Hypothalamus (tissue), 51 donors: ENCODE measurements around the gene RCL1.
"Not testable (repeated sequence)": the region's sequence is repeated elsewhere in the genome, so short reads cannot be mapped to it uniquely, and the experiment has no call there.

Experiments used
- DNase-seq, 51 donors: peaks; one replicate each; lab custom pipeline; 2025; lab: John Stamatoyannopoulos, UW

The RCL1 gene

DNA sequence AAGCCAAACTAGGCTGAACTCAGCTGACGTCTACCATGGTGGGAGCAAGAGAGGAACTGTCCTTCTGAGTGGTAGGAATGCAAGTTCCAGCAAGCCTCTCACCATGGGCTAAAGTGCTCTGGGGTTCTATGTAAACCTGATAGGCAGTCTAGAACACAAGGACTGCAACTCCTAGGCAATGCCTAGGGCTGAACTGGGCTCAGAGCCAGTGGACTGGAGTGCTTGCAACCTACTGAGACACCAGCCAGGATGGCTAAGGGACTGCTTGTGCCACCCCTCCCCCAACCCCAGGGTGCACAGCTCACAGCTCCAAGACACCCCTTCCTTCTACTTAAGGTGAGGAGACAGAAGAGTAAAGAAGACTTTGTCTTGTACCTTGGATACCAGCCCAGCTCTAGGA lies 12.1 kb upstream of the RCL1 start:
- DNase-seq: no peak

DNA sequence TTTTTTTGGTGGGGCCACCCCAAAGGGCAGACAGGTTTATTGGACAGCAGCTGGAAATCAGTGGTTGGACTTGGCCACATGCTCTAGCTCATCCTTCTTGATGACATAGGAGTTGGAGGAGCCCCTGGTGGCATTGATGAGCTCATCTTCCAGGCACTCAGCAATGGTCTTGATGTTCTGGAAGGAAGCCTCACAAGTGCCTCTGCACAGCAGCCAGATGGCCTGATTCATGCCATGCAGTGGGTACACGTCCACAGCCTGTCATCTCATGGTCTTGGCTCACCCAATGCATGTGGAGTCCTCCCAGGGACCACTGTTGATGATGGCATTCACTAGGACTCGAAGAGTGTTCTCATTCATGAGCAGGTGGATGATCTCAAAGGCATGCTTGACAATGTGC lies 11.3 kb upstream of the RCL1 start:
- no peak for DNase-seq

DNA sequence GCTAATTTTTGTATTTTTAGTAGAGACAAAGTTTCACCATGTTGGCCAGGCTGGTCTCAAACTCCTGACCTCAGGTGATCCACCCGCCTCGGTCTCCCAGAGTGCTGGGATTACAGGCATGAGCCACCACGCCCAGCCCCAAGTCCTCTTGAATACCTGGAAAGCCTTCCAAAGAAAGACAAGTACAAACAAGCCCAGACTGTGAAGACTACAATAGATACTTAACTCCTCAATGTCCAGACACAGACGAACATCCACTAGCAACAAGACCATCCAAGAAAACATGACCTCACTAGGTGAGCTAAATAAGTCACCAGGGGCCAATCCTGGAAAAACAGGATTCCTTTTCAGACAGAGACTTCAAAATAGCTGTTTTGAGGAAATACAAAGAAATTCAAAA lies 9.6 kb upstream of the RCL1 start:
- DNase-seq: not testable (repeated sequence)

DNA sequence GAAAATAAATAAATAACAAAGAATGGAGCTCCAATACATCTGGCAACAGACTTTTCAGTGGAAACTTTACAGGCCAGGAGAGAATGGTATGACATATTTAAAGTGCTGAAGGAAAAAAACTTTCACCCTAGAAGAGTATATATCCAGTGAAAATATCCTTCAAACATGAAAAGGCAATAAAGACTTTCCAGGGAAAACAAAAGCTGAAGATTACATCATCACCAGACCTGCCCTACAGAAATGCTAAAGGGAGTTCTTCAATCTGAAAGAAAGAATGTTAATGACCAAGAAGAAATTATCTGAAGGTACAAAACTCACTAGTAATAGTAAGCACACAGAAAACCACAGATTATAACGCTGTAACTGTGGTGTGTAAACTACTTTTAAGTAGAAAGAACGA lies 8.3 kb upstream of the RCL1 start:
- DNase-seq: no peak

DNA sequence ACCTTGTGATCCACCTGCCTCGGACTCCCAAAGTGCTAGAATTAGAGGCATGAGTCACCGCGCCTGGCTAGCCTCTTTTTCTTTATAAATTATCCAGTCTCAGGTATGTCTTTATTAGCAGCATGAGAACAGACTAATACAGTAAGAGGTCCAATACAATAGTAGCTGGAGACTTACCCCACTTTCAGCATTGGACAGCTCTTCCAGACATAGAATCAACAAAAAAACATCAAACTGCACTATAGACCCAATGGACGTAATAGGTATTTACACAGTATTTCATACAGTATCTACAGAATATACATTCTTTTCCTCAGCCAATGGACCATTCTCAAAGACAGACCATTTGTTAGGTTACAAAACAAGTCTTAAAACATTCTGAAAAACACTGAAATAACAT lies 6.1 kb upstream of the RCL1 start:
- no peak for DNase-seq

DNA sequence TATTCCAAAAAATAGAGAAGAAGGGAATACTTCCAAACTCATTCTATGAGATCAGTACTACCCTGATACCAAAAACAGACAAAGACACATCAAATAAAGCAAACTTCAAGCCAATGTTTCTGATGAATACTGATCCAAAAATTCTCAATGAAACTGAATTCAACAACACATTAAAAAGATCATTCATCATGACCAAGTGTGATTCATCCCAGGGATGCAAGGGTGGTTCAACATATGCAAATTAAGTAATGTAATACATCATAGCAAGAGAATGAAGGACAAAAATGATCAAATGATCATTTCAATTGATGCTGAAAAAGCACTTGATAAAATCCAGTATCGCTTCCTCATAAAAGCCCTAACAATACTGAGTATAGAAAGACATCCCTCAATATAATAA lies 4.9 kb upstream of the RCL1 start:
- DNase-seq: no peak

DNA sequence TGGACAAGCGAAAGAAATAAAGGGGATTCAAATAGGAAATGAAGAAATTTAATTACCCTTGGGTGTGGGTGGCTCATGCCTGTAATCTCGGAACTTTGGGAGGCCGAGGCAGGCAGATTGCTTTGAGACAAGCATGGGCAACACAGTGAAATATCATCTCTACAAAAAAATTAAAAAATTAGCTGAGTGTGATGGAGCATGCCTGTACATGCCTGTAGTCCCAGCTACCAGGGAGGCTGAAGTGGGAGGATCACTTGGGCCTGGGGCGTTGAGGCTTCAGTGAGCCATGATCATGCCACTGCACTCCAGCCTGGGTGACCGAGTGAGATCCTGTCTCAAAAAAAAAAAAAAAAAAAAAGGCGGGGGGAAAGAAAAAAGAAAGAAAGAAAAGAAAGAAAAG lies 4.0 kb upstream of the RCL1 start:
- DNase-seq: no peak

DNA sequence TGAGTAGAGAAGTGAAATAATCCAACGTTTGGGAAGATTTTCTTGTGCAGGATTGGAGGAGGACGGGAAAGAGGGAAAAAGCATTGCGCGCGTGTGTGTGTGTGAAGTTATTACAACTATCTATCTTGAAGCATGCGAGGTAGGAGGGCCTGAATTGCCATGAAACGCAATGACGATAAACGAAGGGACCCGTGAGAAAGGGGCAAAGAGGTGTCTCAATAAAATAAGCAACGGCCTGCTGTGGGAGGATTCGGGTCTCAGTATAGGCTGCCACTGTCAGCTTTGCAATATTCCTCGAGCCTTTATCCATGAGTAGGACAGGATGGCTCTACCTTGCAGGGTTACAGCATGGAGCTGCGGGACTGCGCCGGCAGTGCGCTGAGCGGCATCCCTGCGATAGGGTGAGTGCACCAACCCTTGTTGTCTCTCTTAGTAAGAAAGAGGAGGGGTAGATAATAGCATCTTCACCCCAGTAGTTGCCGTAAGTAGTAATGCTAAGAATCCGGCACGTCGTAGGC lies 631 bp upstream of the RCL1 start:
- no peak for DNase-seq

DNA sequence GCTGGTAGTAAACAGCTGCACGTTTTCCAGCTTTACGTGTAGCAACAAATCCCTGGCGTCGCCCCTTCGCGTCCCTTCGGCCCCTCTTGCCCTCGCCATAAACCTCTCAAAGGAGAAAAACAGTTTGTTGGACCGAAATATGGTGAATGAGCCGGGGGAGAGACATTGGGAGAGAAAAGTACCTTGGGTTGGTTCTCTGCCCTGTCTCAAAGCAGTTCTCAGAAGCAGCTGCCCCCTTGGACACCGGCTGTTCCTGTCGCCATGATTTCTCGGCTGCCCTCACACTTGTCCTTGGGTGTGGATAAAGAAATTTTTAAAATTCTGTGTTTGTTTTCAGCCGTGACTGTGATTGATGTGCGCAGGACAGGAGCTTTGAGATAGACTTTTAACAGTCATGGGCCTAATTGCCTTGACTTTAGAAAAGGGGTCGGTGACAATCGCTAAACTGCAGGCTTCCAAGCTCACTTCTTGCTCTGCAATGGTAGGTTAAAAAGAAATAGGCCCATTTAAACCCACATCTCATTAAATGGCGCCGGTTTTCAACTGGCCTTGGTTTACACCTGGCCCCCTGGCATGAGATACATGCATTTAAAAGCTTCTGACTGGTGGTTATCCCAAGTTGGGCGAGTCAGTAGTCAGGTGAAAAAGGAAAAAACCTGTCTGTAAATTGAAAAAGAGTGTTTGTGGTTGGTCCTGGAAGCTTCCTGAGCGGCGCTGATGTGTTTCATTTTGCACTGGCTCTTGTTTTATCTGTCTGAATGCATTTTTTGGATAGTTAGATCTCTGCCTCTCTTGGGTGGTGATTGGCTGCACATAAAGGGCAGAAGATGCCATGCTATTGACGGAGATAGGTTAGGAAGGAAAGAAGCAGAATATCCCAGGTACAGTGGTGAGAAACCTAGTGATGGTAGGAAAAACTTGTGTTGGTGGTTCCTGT lies 983 bp downstream of the RCL1 start:
- DNase-seq: peak in 4 of 51 donors; percentile 20 to 48 (median 38)

DNA sequence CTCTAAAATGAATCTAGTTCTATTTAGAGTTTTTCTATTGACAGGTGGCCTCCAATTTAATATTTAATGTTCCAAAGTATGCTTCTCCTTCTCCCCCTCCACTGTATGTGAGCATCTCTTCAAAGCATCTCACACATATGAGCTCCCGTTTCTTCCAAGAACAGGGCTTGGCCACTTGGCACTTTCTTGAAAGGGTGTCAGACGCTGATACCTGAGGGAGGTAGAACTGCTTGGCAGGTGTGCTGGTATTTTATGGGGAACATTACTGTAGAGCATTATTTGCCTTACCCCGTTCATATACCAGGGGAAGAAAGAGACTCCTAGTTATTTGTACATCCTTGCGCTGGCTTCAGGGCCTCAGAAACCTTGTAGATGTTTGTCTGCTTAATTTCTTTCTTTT lies 1.9 kb downstream of the RCL1 start:
- no peak for DNase-seq

DNA sequence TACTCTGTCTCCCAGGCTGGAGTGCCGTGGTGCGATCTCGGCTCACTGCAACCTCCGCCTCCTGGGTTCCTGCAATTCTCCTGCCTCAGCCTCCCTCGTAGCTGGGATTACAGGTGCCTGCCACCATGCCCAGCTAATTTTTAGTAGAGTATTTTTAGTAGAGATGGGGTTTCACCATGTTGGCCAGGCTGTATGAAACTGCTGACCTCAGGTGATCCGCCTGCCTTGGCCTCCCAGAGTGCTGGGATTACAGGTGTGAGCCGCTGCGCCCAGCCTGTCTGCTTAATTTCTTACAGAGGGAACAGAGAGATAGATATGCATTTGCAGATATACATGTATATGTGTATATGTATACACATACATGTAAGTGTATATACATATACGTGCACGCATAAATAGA lies 2.4 kb downstream of the RCL1 start:
- not testable (repeated sequence) for DNase-seq

DNA sequence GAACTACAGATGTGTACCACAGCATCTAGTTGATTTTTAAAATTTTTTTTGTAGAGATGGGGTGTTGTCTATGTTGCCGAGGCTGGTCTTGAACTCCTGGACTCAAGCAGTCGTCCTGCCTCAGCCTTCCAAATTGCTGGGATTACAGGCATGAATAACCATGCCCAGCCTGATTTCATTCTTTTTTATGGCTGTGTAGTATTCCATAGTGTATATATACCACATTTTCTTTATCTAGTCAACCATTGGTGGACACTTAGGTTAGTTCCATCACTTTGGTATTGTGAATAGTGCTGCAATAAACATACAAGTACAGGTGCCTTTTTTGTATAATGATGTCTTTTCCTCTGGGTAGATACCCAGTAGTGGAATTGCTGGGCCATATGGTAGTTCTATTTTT lies 3.8 kb downstream of the RCL1 start:
- no peak for DNase-seq

DNA sequence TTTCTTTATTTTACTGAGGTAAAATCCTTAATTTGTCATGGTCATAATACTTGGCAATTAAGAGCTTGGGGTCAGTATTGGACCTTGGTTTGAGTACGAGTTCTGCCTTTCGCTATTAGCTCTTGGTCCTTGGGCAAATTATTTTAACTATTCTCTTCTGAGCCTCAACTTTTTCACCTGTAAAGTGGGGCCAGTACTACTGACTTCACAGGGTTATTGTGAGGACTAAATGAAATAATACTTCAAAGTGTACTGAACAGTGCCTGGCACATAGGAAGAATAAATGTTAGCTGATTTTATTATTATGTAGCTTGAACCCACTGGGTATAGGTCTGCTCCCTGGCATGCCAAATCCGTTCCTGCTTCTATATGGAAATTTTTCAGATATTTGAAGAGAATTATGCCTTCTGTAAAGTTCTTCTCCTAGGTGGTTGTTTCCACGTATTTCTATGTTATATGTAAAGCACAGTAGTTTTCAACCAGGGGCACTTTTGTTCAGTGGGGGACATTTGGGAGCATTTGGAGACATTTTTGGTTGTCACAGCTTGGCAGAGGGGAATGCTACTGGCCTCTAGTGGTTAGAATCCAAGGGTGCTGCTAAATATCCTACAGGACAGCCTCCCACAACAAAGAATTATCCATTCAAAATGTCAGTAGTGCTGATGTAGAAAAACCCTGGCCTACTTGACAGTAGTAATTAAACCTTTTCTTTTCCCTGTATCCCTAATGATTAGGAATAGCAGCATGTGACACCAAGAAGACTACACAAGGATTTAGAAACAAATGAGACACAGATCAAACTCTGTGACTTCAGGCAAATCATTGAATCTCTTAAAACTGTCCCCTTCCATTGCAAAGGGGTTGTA lies 4.5 kb downstream of the RCL1 start:
- DNase-seq: peak in 2 of 51 donors; percentile 1 to 21

DNA sequence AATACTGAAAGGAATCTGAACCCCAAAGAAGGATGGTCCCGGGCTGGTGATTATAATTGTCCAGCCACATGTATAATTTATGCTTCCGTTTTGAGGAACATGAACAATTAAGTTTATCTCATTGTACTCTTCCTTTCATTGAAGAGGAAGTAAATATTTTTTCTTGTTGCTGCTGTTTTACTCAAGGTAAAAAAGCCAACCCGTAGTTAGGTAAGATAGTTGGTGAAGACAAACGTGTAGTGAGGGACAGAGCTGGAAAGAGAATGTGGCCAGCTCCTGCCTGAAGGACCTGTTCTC lies 5.1 kb downstream of the RCL1 start:
- DNase-seq: no peak

DNA sequence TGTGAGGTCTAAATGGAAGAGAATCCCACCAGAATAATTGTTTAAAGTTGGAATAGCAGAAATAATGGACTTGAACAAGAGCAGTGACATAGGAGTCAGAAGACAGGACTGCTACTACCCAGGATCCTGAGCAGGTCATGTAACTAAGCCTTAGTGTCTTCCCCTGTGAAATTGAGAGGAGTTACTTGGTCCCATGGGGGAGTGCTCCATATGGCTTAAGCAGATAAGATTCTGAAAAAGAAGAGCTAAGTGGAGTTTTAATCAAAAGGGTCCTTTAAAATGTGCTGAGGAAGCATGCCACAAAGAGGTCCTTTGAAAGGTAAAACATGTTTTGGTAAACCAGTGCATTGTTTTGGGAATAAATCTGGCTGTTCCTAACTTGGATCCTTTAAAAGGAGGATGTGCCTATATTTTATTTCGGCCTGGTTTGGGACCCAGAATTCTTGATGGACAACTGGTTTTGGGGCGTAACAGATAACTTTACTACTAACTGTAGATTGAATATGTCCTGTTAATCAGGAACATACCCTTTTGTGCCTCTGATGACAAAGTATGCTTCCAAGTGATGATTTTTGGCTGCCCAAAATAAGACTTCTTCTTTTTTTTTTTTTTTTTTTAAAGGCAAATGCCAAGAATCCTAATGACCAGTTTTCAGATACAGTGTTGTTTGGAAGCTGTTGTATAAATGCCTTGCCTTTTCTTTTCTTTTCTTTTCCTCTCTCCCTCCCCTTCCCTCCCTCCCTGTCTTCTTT lies 5.7 kb downstream of the RCL1 start:
- DNase-seq: no peak

DNA sequence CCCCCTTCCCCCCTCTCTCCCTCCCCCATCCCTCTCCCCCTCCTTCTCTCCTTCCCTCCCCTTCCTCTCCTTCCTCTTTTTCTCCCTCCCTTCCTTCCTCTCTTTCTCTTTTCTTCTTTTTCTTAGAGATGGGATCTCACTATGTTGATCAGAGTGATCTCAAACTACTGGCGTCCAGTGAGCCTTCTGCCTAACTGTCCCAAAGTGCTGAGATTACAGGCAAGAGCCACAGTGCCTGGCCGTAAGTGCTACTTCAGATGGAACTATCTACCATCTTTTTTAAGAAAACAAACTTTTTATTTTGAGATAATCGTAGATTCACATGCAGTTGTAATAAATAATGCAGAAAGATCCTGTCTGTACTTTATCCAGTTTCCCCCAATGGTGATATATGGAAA lies 6.3 kb downstream of the RCL1 start:
- no peak for DNase-seq

DNA sequence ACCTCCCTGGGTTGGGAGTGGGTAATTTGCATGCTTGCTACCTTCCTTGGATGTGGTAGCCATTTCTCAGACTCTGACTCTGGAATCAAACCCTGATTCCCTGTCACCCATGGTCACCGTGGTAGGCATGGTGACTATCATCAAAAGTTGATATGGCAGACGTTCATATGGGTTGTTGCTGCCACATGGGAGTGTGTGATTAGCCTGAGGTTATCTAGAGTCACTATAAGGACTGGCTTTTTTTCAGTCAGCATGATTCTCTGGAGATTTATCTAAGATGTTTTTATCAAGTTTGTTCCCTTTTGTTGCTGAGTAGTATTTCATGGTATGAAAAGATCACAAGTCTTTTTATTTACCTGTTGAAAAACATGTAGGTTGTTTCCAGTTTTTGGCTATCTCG lies 7.0 kb downstream of the RCL1 start:
- no peak for DNase-seq

DNA sequence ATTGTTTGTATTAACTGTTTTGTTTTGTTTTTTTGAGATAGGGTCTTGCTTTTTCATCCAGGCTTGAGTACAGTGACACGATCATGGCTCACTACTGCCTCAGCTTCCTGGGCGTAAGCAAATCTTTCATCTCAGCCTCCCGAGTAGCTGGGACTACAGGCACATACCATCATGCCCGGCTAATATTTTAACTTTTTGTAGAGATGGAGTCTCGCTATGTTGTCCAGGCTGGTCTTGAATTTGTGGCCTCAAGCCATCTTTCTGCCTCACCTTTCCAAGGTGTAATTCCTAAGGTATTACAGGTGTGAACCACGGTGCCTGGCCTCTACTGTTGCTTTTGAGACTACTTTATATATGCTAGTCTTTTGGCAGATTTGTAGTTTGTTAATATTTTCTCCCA lies 8.4 kb downstream of the RCL1 start:
- no peak for DNase-seq

DNA sequence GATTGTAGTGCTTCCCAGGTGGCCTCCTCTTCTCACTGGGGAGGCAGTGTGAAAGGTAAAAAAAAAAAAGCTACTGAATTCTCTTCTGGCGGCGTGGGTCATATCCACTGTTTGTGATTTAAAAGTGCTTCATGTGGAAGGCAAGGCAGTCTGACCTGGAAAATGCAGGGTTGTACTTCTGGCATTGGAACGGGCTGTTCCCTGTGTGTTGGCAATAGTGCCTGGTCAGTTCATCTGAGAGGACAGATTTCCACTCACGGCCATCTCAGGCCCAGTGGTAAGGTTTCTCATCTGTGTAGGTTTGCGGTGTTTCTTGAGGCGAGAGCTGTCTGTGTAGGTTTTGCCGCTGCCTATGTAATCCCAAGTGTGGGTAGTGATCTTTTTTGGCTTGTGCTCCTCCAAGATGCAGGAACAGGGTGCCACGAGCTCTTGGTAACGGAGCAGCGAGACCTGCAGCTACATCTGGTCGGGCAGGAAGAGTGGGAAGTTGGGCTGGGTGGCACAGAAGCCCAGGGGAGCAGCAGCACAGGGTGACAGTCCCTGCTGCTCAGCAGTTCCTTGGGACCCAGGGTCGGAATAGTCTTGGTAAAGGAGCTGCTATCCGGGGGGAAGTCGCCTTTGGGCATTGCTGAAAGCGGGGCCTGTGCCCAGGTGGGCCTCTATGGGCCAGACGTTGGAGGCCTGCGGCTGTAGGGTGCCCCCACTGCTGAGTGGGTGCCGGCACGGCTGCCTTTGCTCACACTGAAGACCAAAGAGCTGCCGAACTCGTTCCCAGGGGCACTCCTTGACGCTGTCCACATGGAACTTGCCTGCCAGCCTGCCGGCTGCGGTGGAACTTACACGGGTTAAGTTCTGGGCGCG lies 11.2 kb downstream of the RCL1 start:
- DNase-seq: no peak

DNA sequence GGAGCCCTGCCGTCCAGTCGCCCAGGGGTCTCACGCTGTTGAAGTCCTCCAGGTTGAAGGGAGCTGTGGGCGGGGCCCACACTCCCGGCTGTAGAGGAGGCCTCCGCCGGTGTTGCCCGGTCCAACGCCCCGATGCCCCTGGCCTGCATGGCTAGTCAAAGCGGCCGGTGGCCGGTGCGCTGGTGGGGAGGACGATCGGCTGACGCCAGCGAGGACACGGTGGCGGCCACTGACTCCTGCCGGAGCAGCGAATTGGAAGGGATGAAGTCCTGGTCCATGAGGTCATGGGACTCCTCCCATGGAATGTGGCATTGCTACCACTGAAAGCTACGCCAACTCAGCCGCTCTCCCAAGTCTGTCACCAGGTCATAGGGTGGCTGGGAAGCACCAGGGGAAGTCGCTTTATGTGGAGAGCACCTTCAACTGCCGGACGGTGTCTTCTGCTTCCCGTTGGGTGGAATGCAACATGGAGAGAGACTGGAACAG lies 11.8 kb downstream of the RCL1 start:
- no peak for DNase-seq
